ENCODE data around the gene OSBP.
A peak's percentile ranks its signal among the peaks of the same experiment; 100 is the strongest.

Gene OSBP

GRCh38 chr11:59562292-59562691, 53.3 kb downstream of the OSBP start:
- TF ChIP-seq, protein P1, sequence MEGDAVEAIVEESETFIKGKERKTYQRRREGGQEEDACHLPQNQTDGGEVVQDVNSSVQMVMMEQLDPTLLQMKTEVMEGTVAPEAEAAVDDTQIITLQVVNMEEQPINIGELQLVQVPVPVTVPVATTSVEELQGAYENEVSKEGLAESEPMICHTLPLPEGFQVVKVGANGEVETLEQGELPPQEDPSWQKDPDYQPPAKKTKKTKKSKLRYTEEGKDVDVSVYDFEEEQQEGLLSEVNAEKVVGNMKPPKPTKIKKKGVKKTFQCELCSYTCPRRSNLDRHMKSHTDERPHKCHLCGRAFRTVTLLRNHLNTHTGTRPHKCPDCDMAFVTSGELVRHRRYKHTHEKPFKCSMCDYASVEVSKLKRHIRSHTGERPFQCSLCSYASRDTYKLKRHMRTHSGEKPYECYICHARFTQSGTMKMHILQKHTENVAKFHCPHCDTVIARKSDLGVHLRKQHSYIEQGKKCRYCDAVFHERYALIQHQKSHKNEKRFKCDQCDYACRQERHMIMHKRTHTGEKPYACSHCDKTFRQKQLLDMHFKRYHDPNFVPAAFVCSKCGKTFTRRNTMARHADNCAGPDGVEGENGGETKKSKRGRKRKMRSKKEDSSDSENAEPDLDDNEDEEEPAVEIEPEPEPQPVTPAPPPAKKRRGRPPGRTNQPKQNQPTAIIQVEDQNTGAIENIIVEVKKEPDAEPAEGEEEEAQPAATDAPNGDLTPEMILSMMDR (IDR thresholded peaks at IDR 0.05; ENCODE audit: low read depth, low read length) = no peak
- no peak overlapping the region for H3K4me3 ChIP-seq (replicated peaks in 1 of 2; ENCODE audit: low read depth in 2 of 2, low read length in 2 of 2)
- no peak for DNase-seq (ENCODE audit: low read depth in 2 of 2)

- TF ChIP-seq, protein P1 (IDR thresholded peaks at IDR 0.05; ENCODE audit: low read depth, low read length) = no peak
- peak overlapping the region; percentile 93 to 97 for H3K4me3 ChIP-seq (replicated peaks in 1 of 2; ENCODE audit: low read depth in 2 of 2, low read length in 2 of 2)
- peak; percentile 85 to 89 for DNase-seq (ENCODE audit: low read depth in 2 of 2)
Observed at GRCh38 chr11:59560702-59561473, 54.7 kb downstream of the OSBP start.

DNA sequence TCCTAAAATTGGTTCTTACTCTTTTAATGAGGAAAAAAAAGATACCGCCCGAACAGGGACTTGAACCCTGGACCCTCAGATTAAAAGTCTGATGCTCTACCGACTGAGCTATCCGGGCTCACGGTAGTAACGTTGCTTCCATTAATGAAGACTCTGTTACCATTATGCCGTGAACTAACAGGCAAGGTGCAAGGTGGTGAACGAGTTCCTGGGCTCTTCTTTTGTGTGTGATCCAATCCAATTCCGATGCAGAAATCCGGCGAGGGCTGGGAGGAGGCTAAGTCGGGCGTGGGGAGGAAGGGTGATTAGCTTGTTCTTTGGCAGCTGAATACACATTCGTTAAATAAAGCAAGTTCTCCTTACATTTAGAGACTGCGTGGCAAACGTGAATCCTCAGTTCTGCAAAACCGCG, 55.3 kb downstream of the OSBP start:
- DNase-seq (ENCODE audit: low read depth in 2 of 2) = peak; percentile 79 to 90
- peak overlapping the region; percentile 93 to 97 for H3K4me3 ChIP-seq (replicated peaks in 1 of 2; ENCODE audit: low read depth in 2 of 2, low read length in 2 of 2)
- TF ChIP-seq, protein P1 (IDR thresholded peaks at IDR 0.05; ENCODE audit: low read depth, low read length) = no peak

DNA sequence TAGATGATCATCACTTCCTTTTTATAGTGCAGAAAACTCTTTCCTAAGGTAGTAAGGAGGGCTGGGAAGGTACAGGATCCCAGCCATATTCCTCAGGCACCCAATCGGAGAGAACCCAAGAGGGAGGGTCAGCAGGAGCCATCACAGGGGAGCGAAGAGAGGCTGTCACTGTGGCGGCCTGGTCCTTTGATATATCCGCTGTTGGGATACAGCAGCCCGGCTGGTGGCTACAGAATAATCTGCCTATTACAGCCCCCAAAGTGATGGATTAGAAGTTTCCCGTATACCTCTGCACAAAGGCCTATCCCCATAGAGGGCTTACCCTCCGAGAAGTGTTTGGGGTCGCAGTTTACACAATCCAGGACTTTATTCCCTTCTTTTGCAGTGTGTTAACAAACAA, 55.7 kb downstream of the OSBP start:
- DNase-seq (ENCODE audit: low read depth in 2 of 2) = no peak
- TF ChIP-seq, protein P1 (IDR thresholded peaks at IDR 0.05; ENCODE audit: low read depth, low read length) = no peak
- H3K4me3 ChIP-seq (replicated peaks in 1 of 2; ENCODE audit: low read depth in 2 of 2, low read length in 2 of 2) = peak overlapping the region in 1 of 2 donors; percentile 93

DNA sequence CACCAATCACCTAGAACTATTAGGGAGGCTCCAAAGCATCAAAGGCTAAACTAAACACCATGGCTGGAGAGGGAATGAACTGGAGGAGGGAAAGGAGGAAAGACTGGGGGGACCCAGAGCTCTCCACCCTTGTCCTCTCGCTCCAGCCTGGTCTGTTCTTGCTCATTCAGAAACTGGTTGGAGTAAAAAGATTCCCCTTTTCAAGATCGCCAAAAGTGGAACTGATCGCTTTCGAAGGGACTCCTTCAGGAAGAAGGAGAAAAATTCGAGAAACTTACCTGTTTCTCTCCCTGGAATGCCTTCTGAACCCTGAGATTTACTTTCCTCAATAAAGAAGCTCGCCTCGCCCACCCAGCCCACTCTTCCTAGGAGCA, 57.3 kb downstream of the OSBP start:
- no peak overlapping the region for H3K4me3 ChIP-seq (replicated peaks in 1 of 2; ENCODE audit: low read depth in 2 of 2, low read length in 2 of 2)
- no peak for DNase-seq (ENCODE audit: low read depth in 2 of 2)
- TF ChIP-seq, protein P1 (IDR thresholded peaks at IDR 0.05; ENCODE audit: low read depth, low read length) = no peak

- DNase-seq (ENCODE audit: low read depth in 2 of 2) = no peak
- H3K4me3 ChIP-seq (replicated peaks in 1 of 2; ENCODE audit: low read depth in 2 of 2, low read length in 2 of 2) = peak overlapping the region in 1 of 2 donors; percentile 51
- TF ChIP-seq, protein P1 (IDR thresholded peaks at IDR 0.05; ENCODE audit: low read depth, low read length) = no peak
Observed at GRCh38 chr11:59556917-59557348, 58.6 kb downstream of the OSBP start.

Measured in cardiac fibroblast (primary cell).